ENCODE measurements around the gene CCR1.

The CCR1 gene

GRCh38 chr3:46208167-46208704 is at the start of gene CCR1:
TSS of gene CCR1 (minus strand) at chr3:46208313. CDS start at chr3:46204313, 4,000 bp downstream.
- no peak for DNase-seq (ENCODE audit: low read depth in 2 of 2)

- DNase-seq (ENCODE audit: low read depth in 2 of 2): no peak
Observed at GRCh38 chr3:46252980-46253379, 44.9 kb upstream of the CCR1 start.

DNA sequence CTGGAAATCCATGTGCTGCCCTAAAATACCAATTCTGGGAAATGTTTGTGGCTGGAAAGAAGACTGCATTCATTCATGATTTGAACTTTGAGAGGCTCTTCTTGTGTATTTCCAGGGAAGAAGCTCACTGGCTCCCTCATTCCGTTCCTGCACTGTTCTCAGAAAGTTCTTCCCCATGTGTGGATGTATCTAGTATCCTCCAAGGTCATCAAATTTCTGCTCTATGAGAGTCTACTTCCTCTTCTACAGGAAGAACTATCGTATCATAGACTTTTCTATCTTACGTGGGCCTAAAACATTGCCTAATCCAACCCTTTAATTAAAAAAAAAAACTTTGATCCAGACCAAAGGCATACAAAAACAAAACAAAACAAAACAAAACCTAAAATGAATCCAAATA is 37.0 kb upstream of the CCR1 start:
- DNase-seq (ENCODE audit: low read depth in 2 of 2): no peak

DNA sequence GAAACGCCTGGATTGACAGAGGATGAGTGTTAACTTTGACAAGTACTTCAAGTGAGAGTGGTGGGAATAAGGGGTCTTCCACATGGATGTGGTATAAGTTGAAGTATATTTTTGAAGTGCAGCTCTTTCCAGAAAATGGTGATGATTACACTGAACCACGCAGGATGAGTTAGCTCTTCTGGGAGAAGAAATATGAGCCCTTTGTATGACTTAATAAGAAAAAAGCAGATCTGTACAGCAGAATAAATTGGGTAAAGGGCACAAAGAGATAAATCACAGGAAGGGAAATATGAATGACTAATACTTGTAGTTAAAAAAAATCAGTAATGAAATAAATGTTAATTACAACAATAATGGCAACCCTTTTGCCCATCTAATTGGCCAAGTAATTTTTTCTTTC is 35.4 kb upstream of the CCR1 start:
- no peak for DNase-seq (ENCODE audit: low read depth in 2 of 2)

DNA sequence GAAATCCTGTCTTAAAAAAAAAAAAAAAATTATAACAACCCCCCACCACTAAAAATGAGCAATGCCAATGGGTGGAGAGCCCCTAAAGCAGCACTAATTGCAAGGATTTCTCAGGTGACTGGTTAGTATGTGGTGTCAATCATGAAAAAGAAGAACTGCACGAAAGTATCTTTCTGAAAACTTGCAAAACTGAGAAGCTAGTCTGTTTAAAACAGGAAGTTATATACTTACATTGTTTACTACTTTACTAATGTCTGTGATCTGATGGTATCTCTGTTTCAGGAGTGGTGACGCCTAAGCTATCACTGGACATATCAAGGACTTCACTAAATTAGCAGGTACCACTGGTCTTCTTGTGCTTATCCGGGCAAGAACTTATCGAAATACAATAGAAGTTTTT is 34.0 kb upstream of the CCR1 start, which contains the start of gene CCR3:
Gene CCR3 (plus strand): TSS at position 341 of the 400 bp plus-strand sequence. CDS start 22,699 bp downstream, outside the sequence.
- DNase-seq (ENCODE audit: low read depth in 2 of 2): no peak

DNA sequence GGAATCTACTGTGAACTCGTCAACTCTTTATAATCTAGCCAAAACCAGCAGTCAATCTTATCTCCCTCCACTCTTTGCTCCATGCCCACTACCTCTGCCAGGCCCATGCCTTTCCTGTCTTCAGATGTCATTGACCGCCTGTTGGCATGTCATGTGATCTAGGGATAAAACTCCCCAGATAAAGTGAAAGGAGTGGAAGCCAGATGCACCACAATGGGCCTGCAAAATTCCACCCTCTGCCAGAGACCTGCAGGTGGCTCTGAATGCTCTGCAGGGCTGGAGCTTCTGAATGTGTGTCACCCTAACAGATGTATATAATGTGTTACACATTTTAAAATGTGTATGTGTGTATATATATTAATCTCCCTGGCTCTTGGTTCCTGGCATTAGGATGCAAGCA is 31.8 kb upstream of the CCR1 start:
- DNase-seq (ENCODE audit: low read depth in 2 of 2): no peak

DNA sequence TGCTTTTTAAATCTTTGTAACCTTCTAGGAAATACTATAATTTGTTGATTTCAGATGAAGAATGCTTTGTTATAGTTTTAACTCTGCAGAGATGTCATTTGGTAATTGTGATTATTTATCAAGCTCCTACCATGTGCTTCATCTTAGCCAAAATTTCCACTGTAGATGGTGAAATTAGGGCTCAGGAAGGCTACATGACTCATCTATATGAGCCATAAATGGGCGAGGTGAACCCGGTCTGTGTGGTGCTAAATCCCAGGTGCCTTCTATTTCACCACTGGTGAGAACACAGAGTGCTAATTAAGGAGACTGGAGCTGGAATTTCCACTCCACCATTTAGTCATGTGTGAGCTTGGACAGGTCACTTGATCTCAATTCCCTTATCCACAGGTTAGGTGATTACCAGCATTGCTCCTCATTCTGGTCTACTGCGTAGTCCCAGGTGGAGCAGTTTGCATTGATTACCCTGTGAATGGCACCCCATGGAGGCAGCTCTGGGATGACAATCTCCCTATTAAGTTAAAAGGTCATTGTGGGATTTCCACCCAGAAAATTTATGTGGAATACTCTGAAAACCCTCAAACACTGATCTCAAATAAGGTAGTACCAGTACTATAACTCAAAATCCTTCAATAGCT is 31.3 kb upstream of the CCR1 start:
- DNase-seq (ENCODE audit: low read depth in 2 of 2): no peak

GRCh38 chr3:46238386-46238785 is 30.3 kb upstream of the CCR1 start:
- DNase-seq (ENCODE audit: low read depth in 2 of 2): no peak

GRCh38 chr3:46236294-46237054 is 28.4 kb upstream of the CCR1 start:
- DNase-seq (ENCODE audit: low read depth in 2 of 2): no peak

GRCh38 chr3:46235425-46235824 is 27.3 kb upstream of the CCR1 start:
- DNase-seq (ENCODE audit: low read depth in 2 of 2): no peak

- DNase-seq (ENCODE audit: low read depth in 2 of 2): no peak
Observed at GRCh38 chr3:46233194-46233593, 25.1 kb upstream of the CCR1 start.

DNA sequence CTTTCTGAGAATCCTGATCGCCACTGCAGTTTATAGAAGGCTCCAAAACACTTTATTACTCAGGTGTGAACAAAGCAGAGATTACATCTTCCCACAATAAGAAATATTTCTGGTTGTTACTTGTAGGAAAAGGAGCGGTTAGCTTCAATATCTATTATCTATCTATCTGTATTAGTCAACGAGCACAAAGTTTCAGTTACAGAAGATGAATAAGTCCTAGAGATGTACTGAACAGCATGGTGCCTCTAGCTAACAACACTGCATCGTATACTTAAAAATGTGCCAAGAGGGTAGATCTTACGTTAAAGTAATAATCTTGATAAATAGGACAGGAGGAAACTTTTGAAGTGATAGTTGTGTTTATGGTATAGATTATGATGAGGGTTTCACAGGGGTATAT is 23.2 kb upstream of the CCR1 start:
- DNase-seq (ENCODE audit: low read depth in 2 of 2): no peak

DNA sequence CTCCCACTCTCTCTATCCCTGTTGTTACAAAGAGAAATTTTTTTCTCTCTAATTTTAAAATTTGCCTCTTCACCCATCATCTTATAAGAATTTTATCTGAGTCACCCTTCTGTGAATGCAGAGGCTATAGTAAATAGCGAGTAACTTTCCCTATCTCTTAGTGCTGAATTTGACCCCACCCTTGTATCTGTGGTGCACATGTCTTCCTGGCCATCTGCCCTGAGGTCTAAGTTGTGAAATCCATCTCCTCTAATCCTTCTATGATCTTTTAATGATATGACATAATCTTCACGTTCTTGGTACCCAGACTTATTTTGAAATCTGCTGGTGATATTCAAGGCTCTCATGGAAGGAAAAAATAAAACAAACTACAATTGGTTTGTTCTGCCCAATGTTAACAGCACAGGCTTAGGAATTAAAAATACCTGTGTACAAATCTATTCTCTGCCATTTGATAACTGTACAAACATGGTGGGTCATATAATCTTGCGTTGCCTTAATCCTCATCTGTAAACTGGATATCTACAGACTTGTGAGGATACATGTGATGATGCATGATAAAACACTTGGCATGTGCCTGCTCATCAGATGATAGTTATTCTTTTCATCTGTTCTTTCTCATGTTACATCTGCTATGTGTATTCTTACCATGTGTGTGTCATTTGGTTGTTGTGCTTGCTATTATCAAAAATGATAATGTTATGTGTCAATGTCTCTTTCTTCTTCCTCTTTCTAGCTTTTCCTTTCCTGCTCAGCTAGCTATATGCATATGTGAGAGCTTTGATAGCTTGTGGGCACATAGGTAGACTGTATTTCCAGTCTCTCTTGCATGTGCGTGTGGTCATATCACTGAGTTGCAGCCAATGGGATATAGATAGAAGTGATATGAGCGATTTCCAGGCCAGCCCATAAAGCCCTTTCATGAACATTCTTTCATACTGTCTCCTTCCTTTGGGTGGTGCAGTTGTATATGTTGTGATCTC is 20.4 kb upstream of the CCR1 start:
- peak; percentile 5 to 14 for DNase-seq (ENCODE audit: low read depth in 2 of 2)

DNA sequence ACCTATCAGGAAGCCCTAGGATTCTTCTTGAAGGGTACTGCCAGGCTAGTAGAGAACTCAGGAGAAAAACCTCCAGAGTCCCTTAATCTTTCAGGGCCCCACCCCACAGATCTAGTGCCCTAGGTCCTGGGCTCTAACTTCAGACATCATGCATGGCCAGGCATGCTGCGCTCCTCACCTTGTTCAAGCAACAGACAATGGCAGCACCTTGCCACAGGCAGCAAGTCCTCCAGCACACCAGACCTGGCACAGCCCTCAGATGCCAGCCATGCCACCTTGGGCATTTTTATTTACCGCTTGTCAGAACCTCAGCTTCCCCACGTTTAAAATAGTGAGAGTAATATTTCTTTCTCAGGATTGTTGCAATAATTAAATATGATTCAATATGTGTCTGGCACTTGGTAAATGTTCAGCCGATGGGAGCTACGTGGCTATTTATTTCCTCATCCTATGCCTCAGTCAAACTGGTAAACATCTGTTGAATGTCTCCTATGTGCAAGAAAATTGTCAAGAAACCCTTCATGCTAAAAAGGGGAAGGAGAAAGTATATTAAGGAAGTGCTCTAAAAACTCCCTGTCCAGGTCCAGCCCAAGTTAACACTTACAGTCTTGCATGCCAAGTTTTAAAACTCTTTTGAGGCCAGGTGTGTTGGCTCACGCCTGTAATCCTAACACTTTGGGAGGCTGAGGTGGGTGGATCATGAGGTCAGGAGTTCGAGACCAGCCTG is 14.5 kb upstream of the CCR1 start:
- DNase-seq (ENCODE audit: low read depth in 2 of 2): no peak

DNA sequence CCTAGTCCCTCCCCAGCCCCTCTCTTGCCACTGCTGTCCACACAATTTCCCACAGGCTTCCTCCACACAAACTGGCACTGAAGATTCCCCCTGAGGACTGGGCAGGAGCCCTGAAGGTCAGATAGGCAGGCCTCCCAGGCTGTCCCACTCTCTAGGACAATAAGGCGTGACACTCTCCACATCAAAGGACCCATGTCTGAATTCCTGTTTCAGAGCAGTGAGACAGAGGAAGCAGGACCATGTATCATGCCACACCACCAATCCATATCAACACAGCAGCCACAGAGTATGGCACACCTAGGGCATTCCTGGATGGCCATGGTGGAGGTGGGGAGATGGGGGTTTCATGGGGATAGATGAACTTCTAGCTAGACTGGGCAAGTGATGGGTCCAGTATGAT is 13.8 kb upstream of the CCR1 start:
- DNase-seq (ENCODE audit: low read depth in 2 of 2): no peak

GRCh38 chr3:46221391-46221790 is 13.3 kb upstream of the CCR1 start:
- DNase-seq (ENCODE audit: low read depth in 2 of 2): no peak

DNA sequence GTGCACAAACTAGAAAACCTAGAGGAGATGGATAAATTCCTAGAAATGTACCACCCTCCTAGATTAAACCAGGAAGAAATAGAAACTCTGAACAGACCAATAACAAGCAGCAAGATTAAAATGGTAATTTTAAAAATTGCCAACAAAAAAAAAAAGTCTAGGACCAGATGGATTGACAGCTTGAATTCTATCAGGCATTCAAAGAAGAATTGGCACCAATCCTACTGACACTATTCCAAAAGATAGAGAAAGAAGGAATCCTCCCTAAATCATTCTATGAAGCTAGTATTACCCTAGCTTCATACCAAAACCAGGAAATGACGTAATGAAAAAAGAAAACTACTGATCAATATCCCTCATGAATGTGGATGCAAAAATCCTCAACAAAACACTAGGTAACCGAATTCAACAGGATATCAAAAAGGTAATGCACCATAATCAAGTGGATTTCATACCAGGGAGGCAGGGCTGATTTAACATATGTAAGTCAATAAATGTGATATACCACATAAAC is 10.1 kb upstream of the CCR1 start:
- no peak for DNase-seq (ENCODE audit: low read depth in 2 of 2)

- DNase-seq (ENCODE audit: low read depth in 2 of 2): no peak
Observed at GRCh38 chr3:46215810-46216414, 7.8 kb upstream of the CCR1 start.

GRCh38 chr3:46214751-46215352 is 6.7 kb upstream of the CCR1 start:
- DNase-seq (ENCODE audit: low read depth in 2 of 2): no peak

DNA sequence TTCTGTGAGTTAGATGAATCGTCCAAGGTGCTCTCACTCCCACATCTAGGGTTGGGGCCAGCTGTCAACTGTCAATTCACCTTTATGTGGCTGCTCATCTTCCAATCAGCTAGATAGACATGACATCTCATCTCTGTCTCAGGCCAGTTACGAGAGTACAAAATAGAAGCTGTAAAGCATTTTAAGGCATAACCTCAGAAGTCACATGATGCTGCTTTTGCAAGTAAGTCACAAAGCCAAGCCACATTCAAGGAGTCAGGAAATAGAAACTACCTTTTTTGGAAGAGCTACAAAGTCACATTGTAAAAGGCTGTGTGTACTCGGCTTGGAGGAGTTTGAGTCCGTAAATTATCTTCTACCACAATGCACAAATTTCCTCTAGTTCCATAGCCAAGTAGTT is 5.1 kb upstream of the CCR1 start:
- no peak for DNase-seq (ENCODE audit: low read depth in 2 of 2)
